ENCODE results near the gene TP53BP1.

Gene TP53BP1

GRCh38 chr15:43484455-43484854, 8.5 kb downstream of the TP53BP1 start:
- Histone ChIP-seq H3K4me1 (ENCODE audit: insufficient read depth, insufficient read length) (no peaks in the 10 kb centered on the region), H3K9ac (ENCODE audit: insufficient read length, low read depth) (no peak overlapping the region), H3K9me3 (ENCODE audit: insufficient read depth, low read length) (no peaks in the 10 kb centered on the region), H3K4me3 (ENCODE audit: insufficient read length, low read depth) (no peak overlapping the region), H3K36me3 (ENCODE audit: insufficient read depth, insufficient read length, low read length) (peaks cover 57% of the 10 kb centered on the region), H3K27me3 (ENCODE audit: insufficient read depth, insufficient read length) (no peaks in the 10 kb centered on the region)
- no peak for DNase-seq (ENCODE audit: low read depth, low spot score)
- no peak for TF ChIP-seq YY1 (IDR thresholded peaks at IDR 0.05; ENCODE audit: insufficient read depth, insufficient read length)
- TF ChIP-seq ZNF274 (IDR thresholded peaks at IDR 0.05; ENCODE audit: low read depth, low read length): no peak
- no peak for TF ChIP-seq SUZ12 (IDR thresholded peaks at IDR 0.05; ENCODE audit: extremely low read depth, insufficient read depth, insufficient read length)

DNA sequence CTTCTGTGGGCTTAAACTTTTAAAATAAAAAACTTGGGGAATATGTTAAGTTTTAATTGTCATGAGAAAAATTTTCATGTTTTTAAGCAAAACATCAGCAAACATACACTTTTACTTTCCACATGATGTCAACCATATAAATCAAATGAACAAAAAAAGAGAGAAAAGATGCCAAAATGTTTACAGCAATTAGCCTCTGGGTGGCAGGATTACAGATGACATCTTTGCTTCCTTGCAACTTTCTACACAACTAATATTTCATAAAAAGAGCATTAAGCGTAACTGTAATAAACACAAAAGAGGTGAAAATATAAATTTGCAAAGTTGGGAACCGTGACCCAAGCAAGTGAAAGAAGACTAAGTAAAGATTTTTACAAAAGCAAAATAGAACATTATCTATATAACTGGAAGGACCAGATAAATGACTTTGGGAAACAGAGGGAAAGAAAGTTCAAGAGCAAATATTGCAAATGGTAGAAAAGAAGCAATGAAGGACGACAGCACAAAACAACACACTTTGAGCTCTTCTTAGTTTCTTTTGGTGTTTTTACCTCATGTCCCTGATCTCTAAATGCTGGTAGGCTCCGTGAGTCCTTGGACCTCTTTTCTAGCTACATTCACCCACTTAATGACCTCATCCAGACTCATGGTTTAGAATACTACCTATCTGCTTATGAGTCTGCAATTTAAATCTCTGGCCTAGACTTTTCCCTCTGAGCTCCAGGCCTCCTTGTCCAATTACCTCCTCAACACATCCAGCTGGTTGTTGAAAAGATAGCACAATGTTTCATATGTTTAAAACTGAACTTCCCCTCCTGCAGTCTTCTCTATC, 9.4 kb downstream of the TP53BP1 start:
- Histone ChIP-seq H3K27me3 (ENCODE audit: insufficient read depth, insufficient read length) (no peaks in the 10 kb centered on the region), H3K4me3 (ENCODE audit: insufficient read length, low read depth) (no peak overlapping the region), H3K9ac (ENCODE audit: insufficient read length, low read depth) (no peak overlapping the region), H3K9me3 (ENCODE audit: insufficient read depth, low read length) (no peaks in the 10 kb centered on the region), H3K4me1 (ENCODE audit: insufficient read depth, insufficient read length) (no peaks in the 10 kb centered on the region), H3K36me3 (ENCODE audit: insufficient read depth, insufficient read length, low read length) (peaks cover 56% of the 10 kb centered on the region)
- no peak for DNase-seq (ENCODE audit: low read depth, low spot score)
- TF ChIP-seq ZNF274 (IDR thresholded peaks at IDR 0.05; ENCODE audit: low read depth, low read length) (no peak), YY1 (IDR thresholded peaks at IDR 0.05; ENCODE audit: insufficient read depth, insufficient read length) (no peak), SUZ12 (IDR thresholded peaks at IDR 0.05; ENCODE audit: extremely low read depth, insufficient read depth, insufficient read length) (no peak)

DNA sequence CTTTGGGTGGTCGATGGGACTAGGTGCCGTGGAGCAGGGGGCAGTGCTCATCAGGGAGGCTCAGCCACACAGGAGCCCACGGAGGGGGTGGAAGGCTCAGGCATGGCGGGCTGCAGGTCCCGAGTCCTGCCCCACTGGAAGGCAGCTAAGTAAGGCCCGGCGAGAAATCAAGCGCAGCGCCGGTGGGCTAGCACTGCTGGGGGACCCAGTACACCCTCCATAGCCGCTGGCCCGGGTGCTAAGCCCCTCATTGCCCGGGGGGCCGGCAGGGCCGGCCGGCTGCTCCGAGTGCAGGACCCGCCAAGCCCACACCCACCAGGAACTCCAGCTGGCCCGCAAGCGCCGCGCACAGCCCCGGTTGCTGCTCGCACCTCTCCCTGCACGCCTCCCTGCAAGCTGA, 19.1 kb downstream of the TP53BP1 start:
- Histone ChIP-seq H3K4me3 (ENCODE audit: insufficient read length, low read depth) (no peak overlapping the region), H3K4me1 (ENCODE audit: insufficient read depth, insufficient read length) (no peaks in the 10 kb centered on the region), H3K9me3 (ENCODE audit: insufficient read depth, low read length) (no peaks in the 10 kb centered on the region), H3K27me3 (ENCODE audit: insufficient read depth, insufficient read length) (no peaks in the 10 kb centered on the region), H3K9ac (ENCODE audit: insufficient read length, low read depth) (no peak overlapping the region), H3K36me3 (ENCODE audit: insufficient read depth, insufficient read length, low read length) (peaks cover 79% of the 10 kb centered on the region)
- no peak for TF ChIP-seq YY1 (IDR thresholded peaks at IDR 0.05; ENCODE audit: insufficient read depth, insufficient read length)
- no peak for TF ChIP-seq ZNF274 (IDR thresholded peaks at IDR 0.05; ENCODE audit: low read depth, low read length)
- TF ChIP-seq SUZ12 (IDR thresholded peaks at IDR 0.05; ENCODE audit: extremely low read depth, insufficient read depth, insufficient read length): no peak
- no peak for DNase-seq (ENCODE audit: low read depth, low spot score)

DNA sequence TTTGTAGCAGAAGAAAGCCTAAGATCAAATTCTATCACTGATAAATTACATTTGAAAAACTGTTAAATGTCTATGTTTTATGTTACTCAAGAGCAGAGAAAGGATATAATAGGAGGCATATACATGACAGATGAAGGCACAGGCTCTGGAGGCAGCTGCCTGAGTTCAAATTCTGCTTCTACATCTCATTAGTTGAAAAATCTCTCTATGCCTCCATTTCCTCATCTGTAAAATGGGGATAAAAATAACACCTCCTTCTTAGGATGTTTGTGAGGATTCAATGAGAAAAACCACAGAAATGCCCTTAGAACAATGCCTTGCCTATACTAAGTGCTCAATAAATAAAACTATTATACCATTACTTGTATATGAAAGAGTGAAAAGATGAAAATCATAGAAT, 21.0 kb downstream of the TP53BP1 start:
- no peak overlapping the region for H3K9ac ChIP-seq (ENCODE audit: insufficient read length, low read depth)
- no peak for DNase-seq (ENCODE audit: low read depth, low spot score)
- no peaks in the 10 kb centered on the region for H3K4me1 ChIP-seq (ENCODE audit: insufficient read depth, insufficient read length)
- H3K4me3 ChIP-seq (ENCODE audit: insufficient read length, low read depth): no peak overlapping the region
- H3K27me3 ChIP-seq (ENCODE audit: insufficient read depth, insufficient read length): no peaks in the 10 kb centered on the region
- H3K36me3 ChIP-seq (ENCODE audit: insufficient read depth, insufficient read length, low read length): peaks cover 82% of the 10 kb centered on the region
- TF ChIP-seq ZNF274 (IDR thresholded peaks at IDR 0.05; ENCODE audit: low read depth, low read length) (no peak), YY1 (IDR thresholded peaks at IDR 0.05; ENCODE audit: insufficient read depth, insufficient read length) (no peak), SUZ12 (IDR thresholded peaks at IDR 0.05; ENCODE audit: extremely low read depth, insufficient read depth, insufficient read length) (no peak)
- H3K9me3 ChIP-seq (ENCODE audit: insufficient read depth, low read length): no peaks in the 10 kb centered on the region

- Histone ChIP-seq H3K9ac (ENCODE audit: insufficient read length, low read depth) (no peak overlapping the region), H3K4me1 (ENCODE audit: insufficient read depth, insufficient read length) (no peaks in the 10 kb centered on the region), H3K27me3 (ENCODE audit: insufficient read depth, insufficient read length) (no peaks in the 10 kb centered on the region), H3K36me3 (ENCODE audit: insufficient read depth, insufficient read length, low read length) (peaks cover 71% of the 10 kb centered on the region), H3K9me3 (ENCODE audit: insufficient read depth, low read length) (no peaks in the 10 kb centered on the region), H3K4me3 (ENCODE audit: insufficient read length, low read depth) (no peak overlapping the region)
- TF ChIP-seq SUZ12 (IDR thresholded peaks at IDR 0.05; ENCODE audit: extremely low read depth, insufficient read depth, insufficient read length): no peak
- no peak for TF ChIP-seq ZNF274 (IDR thresholded peaks at IDR 0.05; ENCODE audit: low read depth, low read length)
- no peak for TF ChIP-seq YY1 (IDR thresholded peaks at IDR 0.05; ENCODE audit: insufficient read depth, insufficient read length)
- no peak for DNase-seq (ENCODE audit: low read depth, low spot score)
Observed at GRCh38 chr15:43469867-43470266, 23.1 kb downstream of the TP53BP1 start.

DNA sequence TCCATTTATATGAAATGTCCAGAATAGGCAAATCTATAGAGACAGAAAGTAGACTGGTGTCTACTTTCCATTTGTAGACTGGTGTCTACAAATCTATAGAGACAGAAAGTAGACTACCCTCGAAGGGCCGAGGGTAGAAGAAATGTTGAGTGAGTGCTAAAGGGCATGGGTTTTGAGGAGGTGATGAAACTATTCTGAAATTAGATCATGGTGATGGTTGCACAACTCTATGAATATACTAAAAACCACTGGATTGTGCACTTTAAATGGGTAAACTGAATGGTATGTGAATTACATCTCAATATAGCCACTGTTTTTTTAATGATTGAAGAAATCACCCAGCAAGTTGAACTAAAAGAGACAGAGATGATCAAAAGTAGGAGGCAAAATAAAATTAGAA, 27.9 kb downstream of the TP53BP1 start:
- H3K36me3 ChIP-seq (ENCODE audit: insufficient read depth, insufficient read length, low read length): peaks cover 57% of the 10 kb centered on the region

GRCh38 chr15:43463998-43464397, 29.0 kb downstream of the TP53BP1 start:
- DNase-seq (ENCODE audit: low read depth, low spot score): no peak
- Histone ChIP-seq H3K9ac (ENCODE audit: insufficient read length, low read depth) (no peak overlapping the region), H3K9me3 (ENCODE audit: insufficient read depth, low read length) (no peaks in the 10 kb centered on the region), H3K27me3 (ENCODE audit: insufficient read depth, insufficient read length) (no peaks in the 10 kb centered on the region), H3K4me1 (ENCODE audit: insufficient read depth, insufficient read length) (no peaks in the 10 kb centered on the region), H3K4me3 (ENCODE audit: insufficient read length, low read depth) (no peak overlapping the region), H3K36me3 (ENCODE audit: insufficient read depth, insufficient read length, low read length) (peaks cover 51% of the 10 kb centered on the region)
- TF ChIP-seq YY1 (IDR thresholded peaks at IDR 0.05; ENCODE audit: insufficient read depth, insufficient read length) (no peak), SUZ12 (IDR thresholded peaks at IDR 0.05; ENCODE audit: extremely low read depth, insufficient read depth, insufficient read length) (no peak), ZNF274 (IDR thresholded peaks at IDR 0.05; ENCODE audit: low read depth, low read length) (no peak)

More for the DNA sequence above, 27.9 kb downstream of the TP53BP1 start:
- TF ChIP-seq YY1 (IDR thresholded peaks at IDR 0.05; ENCODE audit: insufficient read depth, insufficient read length) (no peak), ZNF274 (IDR thresholded peaks at IDR 0.05; ENCODE audit: low read depth, low read length) (no peak), SUZ12 (IDR thresholded peaks at IDR 0.05; ENCODE audit: extremely low read depth, insufficient read depth, insufficient read length) (no peak)
- Histone ChIP-seq H3K4me3 (ENCODE audit: insufficient read length, low read depth) (no peak overlapping the region), H3K9ac (ENCODE audit: insufficient read length, low read depth) (no peak overlapping the region), H3K4me1 (ENCODE audit: insufficient read depth, insufficient read length) (no peaks in the 10 kb centered on the region), H3K9me3 (ENCODE audit: insufficient read depth, low read length) (no peaks in the 10 kb centered on the region), H3K27me3 (ENCODE audit: insufficient read depth, insufficient read length) (no peaks in the 10 kb centered on the region)
- no peak for DNase-seq (ENCODE audit: low read depth, low spot score)
